SK-N-SH treated with all-trans-retinoic acid at 6 μM for 48 hours (cell line): ENCODE data around the gene ATF5.

Source experiments
- ATAC-seq: fragments of 200-7000 bp; cut with Tn5 transposase; 3 replicates; pipeline ENCODE4 v1.9.1; 2020; ENCODE audit warnings: mild to moderate bottlenecking, moderate library complexity
- ARNTL ChIP-seq: fragments of 450-650 bp; formaldehyde crosslinking; IDR thresholded peaks from 2 replicates; pipeline ENCODE4 v1.5.0; 2020; ENCODE audit warnings: low read depth, mild to moderate bottlenecking, moderate library complexity, borderline replicate concordance
- BACH2 ChIP-seq: fragments of 250-450 bp; sonication (Bioruptor Pico); IDR thresholded peaks from 2 replicates; pipeline ENCODE4 v1.9.0; 2021; ENCODE audit warnings: mild to moderate bottlenecking, borderline replicate concordance
- CSDC2 ChIP-seq: fragments of 250-450 bp; sonication (Bioruptor Pico); IDR thresholded peaks from 2 replicates; pipeline ENCODE4 v1.5.0; 2020; ENCODE audit warnings: mild to moderate bottlenecking, moderate library complexity
- ESRRG ChIP-seq: fragments of 250-450 bp; sonication (Bioruptor Pico); IDR thresholded peaks from 2 replicates; pipeline ENCODE4 v1.6.1; 2021; ENCODE audit warnings: mild to moderate bottlenecking
- GLIS3 ChIP-seq: fragments of 250-450 bp; sonication (Bioruptor Pico); IDR thresholded peaks from 2 replicates; pipeline ENCODE4 v1.5.0; 2020; ENCODE audit warnings: mild to moderate bottlenecking, moderate library complexity
- OSR1 ChIP-seq: fragments of 250-450 bp; sonication (Bioruptor Pico); IDR thresholded peaks from 2 replicates; pipeline ENCODE4 v1.8.0; 2022; ENCODE audit warnings: moderate library complexity, mild to moderate bottlenecking, inconsistent platforms
- RARB ChIP-seq: fragments of 250-450 bp; sonication (Bioruptor Pico); IDR thresholded peaks from 2 replicates; pipeline ENCODE4 v1.8.0; 2021; ENCODE audit warnings: mild to moderate bottlenecking, moderate library complexity
- SNAI2 ChIP-seq: fragments of 250-450 bp; sonication (Bioruptor Pico); IDR thresholded peaks from 2 replicates; pipeline ENCODE4 v1.5.0; 2020; ENCODE audit warnings: mild to moderate bottlenecking, moderate library complexity
- TCF4 ChIP-seq: fragments of 250-450 bp; sonication (Bioruptor Pico); IDR thresholded peaks from 2 replicates; pipeline ENCODE4 v1.8.0; 2021; ENCODE audit warnings: mild to moderate bottlenecking, moderate library complexity, borderline replicate concordance
- TOX ChIP-seq: fragments of 250-450 bp; sonication (Bioruptor Pico); IDR thresholded peaks from 2 replicates; pipeline ENCODE4 v1.8.0; 2021; ENCODE audit warnings: mild to moderate bottlenecking, moderate library complexity, borderline replicate concordance
- ZC3H10 ChIP-seq: fragments of 250-450 bp; sonication (Bioruptor Pico); IDR thresholded peaks from 2 replicates; pipeline ENCODE4 v1.5.1; 2021; ENCODE audit warnings: mild to moderate bottlenecking, moderate library complexity
- ZFP3 ChIP-seq: fragments of 250-450 bp; sonication (Bioruptor Pico); IDR thresholded peaks from 2 replicates; pipeline ENCODE4 v1.5.0; 2020; ENCODE audit warnings: mild to moderate bottlenecking, moderate library complexity
- ZFP30 ChIP-seq: fragments of 450-650 bp; formaldehyde crosslinking; IDR thresholded peaks from 2 replicates; pipeline ENCODE4 v1.5.0; 2022; ENCODE audit warnings: mild to moderate bottlenecking, moderate library complexity
- ZNF565 ChIP-seq: fragments of 450-650 bp; formaldehyde crosslinking; conservative IDR thresholded peaks from 2 replicates; pipeline ENCODE4 v1.5.0; 2020; ENCODE audit warnings: low read depth, mild to moderate bottlenecking, moderate library complexity
- ZNF8 ChIP-seq: fragments of 450-650 bp; formaldehyde crosslinking; IDR thresholded peaks from 2 replicates; pipeline ENCODE4 v1.5.0; 2020; ENCODE audit warnings: mild to moderate bottlenecking, moderate library complexity
- TF ChIP-seq, protein P1 (sequence below): fragments of 250-450 bp; sonication (Bioruptor Pico); IDR thresholded peaks from 2 replicates; pipeline ENCODE4 v1.8.0; 2020; ENCODE audit warnings: mild to moderate bottlenecking, moderate library complexity, borderline replicate concordance
- TF ChIP-seq, protein P2 (sequence below): fragments of 250-450 bp; sonication (Bioruptor Pico); IDR thresholded peaks from 2 replicates; pipeline ENCODE4 v1.5.0; 2020; ENCODE audit warnings: mild to moderate bottlenecking, moderate library complexity
- TF ChIP-seq, protein P3 (sequence below): fragments of 250-450 bp; sonication (Bioruptor Pico); IDR thresholded peaks from 2 replicates; pipeline ENCODE4 v1.5.1; 2020; ENCODE audit warnings: low read depth, mild to moderate bottlenecking, moderate library complexity
- TF ChIP-seq, protein P4 (sequence below): fragments of 250-450 bp; sonication (Bioruptor Pico); IDR thresholded peaks from 2 replicates; pipeline ENCODE4 v1.5.1; 2021; ENCODE audit warnings: mild to moderate bottlenecking, moderate library complexity

The ATF5 gene

DNA sequence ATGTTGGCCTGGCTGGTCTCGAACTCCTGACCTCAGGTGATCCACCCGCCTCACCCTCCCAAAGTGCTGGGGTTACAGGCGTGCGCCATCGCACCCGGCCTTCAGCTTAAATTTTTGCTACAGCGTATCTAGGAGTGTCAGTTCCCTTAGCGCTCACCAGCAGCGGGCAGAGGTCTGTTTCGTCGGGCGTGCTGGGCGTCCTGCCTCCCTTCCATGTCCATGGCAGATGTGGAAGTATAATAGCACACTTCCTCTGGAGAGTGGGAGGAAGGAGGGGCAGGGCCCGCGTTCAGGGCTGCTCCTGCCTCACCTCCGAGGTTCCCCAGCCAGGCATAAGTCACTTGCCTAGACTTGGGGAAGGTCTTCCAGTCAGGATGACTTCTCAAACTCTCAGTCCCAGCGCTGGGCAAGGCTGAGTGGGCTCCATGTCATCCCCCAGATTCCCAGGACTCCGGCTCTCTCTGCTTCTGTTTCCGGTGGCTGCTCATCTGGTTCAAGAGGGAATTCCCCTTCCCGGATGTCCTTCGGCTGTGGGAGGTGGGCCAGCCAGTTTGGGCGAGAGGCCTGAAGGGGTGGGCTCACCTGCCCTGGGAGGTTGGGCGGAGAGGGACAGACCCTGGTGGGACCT, 41.9 kb upstream of the ATF5 start (continued):
- TF ChIP-seq, protein P1, sequence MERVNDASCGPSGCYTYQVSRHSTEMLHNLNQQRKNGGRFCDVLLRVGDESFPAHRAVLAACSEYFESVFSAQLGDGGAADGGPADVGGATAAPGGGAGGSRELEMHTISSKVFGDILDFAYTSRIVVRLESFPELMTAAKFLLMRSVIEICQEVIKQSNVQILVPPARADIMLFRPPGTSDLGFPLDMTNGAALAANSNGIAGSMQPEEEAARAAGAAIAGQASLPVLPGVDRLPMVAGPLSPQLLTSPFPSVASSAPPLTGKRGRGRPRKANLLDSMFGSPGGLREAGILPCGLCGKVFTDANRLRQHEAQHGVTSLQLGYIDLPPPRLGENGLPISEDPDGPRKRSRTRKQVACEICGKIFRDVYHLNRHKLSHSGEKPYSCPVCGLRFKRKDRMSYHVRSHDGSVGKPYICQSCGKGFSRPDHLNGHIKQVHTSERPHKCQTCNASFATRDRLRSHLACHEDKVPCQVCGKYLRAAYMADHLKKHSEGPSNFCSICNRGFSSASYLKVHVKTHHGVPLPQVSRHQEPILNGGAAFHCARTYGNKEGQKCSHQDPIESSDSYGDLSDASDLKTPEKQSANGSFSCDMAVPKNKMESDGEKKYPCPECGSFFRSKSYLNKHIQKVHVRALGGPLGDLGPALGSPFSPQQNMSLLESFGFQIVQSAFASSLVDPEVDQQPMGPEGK (CRISPR knock-in tag), result no peak
- no peak for TF ChIP-seq OSR1 (CRISPR knock-in tag)
- no peak for TF ChIP-seq SNAI2
- TF ChIP-seq ZNF8 (CRISPR knock-in tag), result no peak
- no peak for TF ChIP-seq ESRRG (CRISPR knock-in tag)
- TF ChIP-seq TOX, result no peak
- no peak for TF ChIP-seq TCF4
- TF ChIP-seq, all 23 proteins: peak for 0

DNA sequence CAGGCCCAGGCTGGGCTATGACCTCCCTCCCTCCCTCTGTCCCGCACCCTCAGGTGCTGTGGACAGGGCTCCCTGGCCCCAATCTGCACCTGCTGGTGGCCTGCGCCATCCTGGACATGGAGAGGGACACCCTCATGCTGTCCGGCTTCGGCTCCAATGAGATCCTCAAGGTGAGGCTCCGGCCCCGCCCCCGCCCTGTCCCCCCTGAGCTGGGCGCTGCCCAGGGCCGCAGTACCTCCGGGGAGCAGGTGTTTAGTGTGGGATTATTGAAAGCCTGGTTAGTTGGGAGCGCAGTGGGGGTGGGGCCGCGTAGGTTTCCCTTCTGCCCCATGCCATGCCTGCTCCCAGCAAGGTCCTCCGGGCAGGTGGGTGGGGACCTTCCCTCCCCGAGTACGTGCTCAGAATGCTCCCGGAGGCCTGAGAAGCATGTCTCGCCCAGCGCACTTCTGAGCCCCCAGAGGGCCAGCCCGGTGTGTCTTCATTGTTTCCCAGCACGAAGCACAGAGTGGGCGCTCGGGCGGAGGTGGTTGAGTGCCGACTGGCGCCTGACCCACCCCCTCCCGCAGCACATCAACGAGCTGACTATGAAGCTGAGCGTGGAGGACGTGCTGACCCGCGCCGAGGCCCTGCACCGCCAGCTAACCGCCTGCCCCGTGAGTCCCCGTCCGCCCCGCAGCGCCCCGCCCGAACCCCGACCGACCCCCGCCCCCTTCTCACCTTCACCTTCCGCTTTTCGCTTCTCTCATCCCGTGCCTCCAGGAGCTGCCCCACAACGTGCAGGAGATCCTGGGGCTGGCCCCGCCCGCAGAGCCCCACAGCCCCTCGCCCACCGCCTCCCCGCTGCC, 41.1 kb upstream of the ATF5 start:
- TF ChIP-seq ZNF565 (CRISPR knock-in tag) (no peak), ESRRG (CRISPR knock-in tag) (no peak), ZNF8 (CRISPR knock-in tag) (no peak), ZFP3 (CRISPR knock-in tag) (no peak), ZFP30 (CRISPR knock-in tag) (no peak)
- TF ChIP-seq, protein P2, sequence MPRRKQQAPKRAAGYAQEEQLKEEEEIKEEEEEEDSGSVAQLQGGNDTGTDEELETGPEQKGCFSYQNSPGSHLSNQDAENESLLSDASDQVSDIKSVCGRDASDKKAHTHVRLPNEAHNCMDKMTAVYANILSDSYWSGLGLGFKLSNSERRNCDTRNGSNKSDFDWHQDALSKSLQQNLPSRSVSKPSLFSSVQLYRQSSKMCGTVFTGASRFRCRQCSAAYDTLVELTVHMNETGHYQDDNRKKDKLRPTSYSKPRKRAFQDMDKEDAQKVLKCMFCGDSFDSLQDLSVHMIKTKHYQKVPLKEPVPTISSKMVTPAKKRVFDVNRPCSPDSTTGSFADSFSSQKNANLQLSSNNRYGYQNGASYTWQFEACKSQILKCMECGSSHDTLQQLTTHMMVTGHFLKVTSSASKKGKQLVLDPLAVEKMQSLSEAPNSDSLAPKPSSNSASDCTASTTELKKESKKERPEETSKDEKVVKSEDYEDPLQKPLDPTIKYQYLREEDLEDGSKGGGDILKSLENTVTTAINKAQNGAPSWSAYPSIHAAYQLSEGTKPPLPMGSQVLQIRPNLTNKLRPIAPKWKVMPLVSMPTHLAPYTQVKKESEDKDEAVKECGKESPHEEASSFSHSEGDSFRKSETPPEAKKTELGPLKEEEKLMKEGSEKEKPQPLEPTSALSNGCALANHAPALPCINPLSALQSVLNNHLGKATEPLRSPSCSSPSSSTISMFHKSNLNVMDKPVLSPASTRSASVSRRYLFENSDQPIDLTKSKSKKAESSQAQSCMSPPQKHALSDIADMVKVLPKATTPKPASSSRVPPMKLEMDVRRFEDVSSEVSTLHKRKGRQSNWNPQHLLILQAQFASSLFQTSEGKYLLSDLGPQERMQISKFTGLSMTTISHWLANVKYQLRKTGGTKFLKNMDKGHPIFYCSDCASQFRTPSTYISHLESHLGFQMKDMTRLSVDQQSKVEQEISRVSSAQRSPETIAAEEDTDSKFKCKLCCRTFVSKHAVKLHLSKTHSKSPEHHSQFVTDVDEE (CRISPR knock-in tag), result no peak
- TF ChIP-seq, protein P3, sequence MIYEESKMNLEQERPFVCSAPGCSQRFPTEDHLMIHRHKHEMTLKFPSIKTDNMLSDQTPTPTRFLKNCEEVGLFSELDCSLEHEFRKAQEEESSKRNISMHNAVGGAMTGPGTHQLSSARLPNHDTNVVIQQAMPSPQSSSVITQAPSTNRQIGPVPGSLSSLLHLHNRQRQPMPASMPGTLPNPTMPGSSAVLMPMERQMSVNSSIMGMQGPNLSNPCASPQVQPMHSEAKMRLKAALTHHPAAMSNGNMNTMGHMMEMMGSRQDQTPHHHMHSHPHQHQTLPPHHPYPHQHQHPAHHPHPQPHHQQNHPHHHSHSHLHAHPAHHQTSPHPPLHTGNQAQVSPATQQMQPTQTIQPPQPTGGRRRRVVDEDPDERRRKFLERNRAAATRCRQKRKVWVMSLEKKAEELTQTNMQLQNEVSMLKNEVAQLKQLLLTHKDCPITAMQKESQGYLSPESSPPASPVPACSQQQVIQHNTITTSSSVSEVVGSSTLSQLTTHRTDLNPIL (CRISPR knock-in tag), result no peak
- TF ChIP-seq, protein P4, sequence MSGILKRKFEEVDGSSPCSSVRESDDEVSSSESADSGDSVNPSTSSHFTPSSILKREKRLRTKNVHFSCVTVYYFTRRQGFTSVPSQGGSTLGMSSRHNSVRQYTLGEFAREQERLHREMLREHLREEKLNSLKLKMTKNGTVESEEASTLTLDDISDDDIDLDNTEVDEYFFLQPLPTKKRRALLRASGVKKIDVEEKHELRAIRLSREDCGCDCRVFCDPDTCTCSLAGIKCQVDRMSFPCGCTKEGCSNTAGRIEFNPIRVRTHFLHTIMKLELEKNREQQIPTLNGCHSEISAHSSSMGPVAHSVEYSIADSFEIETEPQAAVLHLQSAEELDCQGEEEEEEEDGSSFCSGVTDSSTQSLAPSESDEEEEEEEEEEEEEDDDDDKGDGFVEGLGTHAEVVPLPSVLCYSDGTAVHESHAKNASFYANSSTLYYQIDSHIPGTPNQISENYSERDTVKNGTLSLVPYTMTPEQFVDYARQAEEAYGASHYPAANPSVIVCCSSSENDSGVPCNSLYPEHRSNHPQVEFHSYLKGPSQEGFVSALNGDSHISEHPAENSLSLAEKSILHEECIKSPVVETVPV (CRISPR knock-in tag), result no peak
- TF ChIP-seq, all 23 proteins: peak for 0
- no peak for ATAC-seq

DNA sequence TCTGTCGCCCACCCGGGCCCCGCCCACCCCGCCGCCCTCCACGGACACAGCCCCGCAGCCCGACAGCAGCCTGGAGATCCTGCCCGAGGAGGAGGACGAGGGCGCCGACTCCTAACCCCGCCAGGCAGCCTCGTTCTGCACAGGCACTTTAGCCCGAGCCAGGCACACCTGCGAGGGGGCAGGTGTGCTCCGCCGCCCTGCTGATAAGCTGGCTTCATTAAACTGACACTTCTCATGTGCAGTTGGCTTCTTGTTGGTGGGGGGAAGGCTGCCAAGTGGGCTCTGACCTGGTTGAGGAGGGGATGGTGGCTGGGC, 40.5 kb upstream of the ATF5 start:
- no peak for ATAC-seq
- TF ChIP-seq SNAI2 (no peak), OSR1 (CRISPR knock-in tag) (no peak), CSDC2 (CRISPR knock-in tag) (no peak), GLIS3 (no peak), ZC3H10 (CRISPR knock-in tag) (no peak), BACH2 (CRISPR knock-in tag) (no peak), ZFP30 (CRISPR knock-in tag) (no peak), ZFP3 (CRISPR knock-in tag) (no peak), RARB (no peak), ZNF8 (CRISPR knock-in tag) (no peak), ARNTL (CRISPR knock-in tag) (no peak), TOX (no peak)
- TF ChIP-seq, protein P3 (CRISPR knock-in tag), result no peak
- TF ChIP-seq, protein P1 (CRISPR knock-in tag), result no peak
- TF ChIP-seq, protein P4 (CRISPR knock-in tag), result no peak
- TF ChIP-seq, protein P2 (CRISPR knock-in tag), result no peak
